ENCODE results near the gene NTRK2.

DNA sequence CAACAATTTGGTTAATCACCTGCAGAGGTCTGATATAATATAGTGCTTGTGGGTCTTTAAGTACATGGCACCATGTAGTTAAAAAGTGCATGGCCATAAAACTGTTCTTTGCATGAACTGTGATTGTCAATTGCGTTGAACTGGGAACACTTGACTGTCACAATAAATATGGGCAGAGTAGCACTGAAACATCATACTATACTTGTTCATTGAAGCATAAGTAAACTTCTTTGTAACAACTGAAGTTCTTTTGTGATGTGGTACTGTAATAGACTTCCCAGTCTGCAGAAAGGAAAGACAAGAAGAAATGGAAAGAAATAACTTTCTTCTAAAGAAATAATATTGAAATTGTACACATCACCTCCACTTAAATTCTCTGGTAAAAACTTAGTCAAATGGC lies 9.8 kb upstream of the NTRK2 start:
- TF ChIP-seq, protein P1, sequence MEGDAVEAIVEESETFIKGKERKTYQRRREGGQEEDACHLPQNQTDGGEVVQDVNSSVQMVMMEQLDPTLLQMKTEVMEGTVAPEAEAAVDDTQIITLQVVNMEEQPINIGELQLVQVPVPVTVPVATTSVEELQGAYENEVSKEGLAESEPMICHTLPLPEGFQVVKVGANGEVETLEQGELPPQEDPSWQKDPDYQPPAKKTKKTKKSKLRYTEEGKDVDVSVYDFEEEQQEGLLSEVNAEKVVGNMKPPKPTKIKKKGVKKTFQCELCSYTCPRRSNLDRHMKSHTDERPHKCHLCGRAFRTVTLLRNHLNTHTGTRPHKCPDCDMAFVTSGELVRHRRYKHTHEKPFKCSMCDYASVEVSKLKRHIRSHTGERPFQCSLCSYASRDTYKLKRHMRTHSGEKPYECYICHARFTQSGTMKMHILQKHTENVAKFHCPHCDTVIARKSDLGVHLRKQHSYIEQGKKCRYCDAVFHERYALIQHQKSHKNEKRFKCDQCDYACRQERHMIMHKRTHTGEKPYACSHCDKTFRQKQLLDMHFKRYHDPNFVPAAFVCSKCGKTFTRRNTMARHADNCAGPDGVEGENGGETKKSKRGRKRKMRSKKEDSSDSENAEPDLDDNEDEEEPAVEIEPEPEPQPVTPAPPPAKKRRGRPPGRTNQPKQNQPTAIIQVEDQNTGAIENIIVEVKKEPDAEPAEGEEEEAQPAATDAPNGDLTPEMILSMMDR (conservative IDR thresholded peaks at IDR 0.05; ENCODE audit: low read length): no peak
- TF ChIP-seq EZH2phosphoT487 (IDR thresholded peaks at IDR 0.05; ENCODE audit: borderline replicate concordance): no peak

Data from Loucy (cell line).